ENCODE measurements around the gene JAG1. TPM values are rescaled to one million over a fixed set of nuclear protein-coding genes. Genes with fewer than 3 reads are reported as not detected.
A peak's percentile ranks its signal among the peaks of the same experiment; 100 is the strongest.

The JAG1 gene
- total RNA-seq, 2 donors from 2014 or later, result 46.5 to 72.3 TPM

DNA sequence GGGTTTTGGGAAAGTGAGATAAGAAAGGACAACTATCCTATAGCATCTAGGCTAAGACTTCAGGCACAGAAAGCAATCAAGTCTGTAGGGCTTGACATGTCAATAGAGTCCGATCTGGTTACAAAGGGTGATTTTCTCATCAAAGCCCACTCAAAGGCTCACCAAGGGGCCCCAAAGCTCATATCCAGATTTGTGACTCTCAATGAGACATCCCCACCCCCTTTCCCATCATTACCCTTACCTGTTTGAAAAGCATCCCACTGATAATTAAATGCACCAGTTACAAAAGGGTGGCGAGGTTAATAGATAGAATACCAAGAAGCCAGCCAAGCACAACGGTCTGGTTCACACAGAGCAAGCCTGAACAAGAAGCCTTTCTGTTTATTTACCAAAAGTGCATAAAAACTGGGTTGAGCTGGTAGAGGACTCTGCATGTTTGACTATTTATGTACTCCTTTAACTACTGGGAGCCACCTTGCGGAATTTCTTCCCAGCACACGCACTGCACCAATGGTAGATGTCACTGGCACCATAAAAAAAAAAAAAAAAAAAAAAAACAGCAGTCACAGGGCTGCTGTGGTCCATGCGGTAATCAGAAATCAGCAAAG, 6.1 kb downstream of the JAG1 start:
- Histone ChIP-seq H3K27ac (peak overlapping the region; percentile 68), H3K4me1 (replicated peaks) (peaks cover 33% of the 10 kb centered on the region), H3K27me3 (replicated peaks; ENCODE audit: insufficient read depth) (no peaks in the 10 kb centered on the region), H3K36me3 (no peaks in the 10 kb centered on the region), H3K9me3 (no peaks in the 10 kb centered on the region), H3K4me3 (no peak overlapping the region)
- TF ChIP-seq, protein P1, sequence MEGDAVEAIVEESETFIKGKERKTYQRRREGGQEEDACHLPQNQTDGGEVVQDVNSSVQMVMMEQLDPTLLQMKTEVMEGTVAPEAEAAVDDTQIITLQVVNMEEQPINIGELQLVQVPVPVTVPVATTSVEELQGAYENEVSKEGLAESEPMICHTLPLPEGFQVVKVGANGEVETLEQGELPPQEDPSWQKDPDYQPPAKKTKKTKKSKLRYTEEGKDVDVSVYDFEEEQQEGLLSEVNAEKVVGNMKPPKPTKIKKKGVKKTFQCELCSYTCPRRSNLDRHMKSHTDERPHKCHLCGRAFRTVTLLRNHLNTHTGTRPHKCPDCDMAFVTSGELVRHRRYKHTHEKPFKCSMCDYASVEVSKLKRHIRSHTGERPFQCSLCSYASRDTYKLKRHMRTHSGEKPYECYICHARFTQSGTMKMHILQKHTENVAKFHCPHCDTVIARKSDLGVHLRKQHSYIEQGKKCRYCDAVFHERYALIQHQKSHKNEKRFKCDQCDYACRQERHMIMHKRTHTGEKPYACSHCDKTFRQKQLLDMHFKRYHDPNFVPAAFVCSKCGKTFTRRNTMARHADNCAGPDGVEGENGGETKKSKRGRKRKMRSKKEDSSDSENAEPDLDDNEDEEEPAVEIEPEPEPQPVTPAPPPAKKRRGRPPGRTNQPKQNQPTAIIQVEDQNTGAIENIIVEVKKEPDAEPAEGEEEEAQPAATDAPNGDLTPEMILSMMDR (IDR thresholded peaks at IDR 0.05), result peak in 2 of 4 experiments; percentile 24 to 33
- no peak for TF ChIP-seq POLR2A (IDR thresholded peaks at IDR 0.05)
- TF ChIP-seq POLR2AphosphoS5 (IDR thresholded peaks at IDR 0.05), result peak; percentile 82
- intact Hi-C loops (cut with DNase I), result no loop called here
- peak; percentile 72 for DNase-seq (ENCODE audit: low spot score)
- WGBS, result 39% methylated on average over 6 of the region's 6 CpGs

- H3K4me3 ChIP-seq, result no peak overlapping the region
- H3K9me3 ChIP-seq, result no peaks in the 10 kb centered on the region
- intact Hi-C loops (cut with DNase I), result no loop called here
- 25% methylated on average over 21 of the region's 21 CpGs for WGBS
- DNase-seq (ENCODE audit: low spot score), result peak; percentile 74
- peaks cover 33% of the 10 kb centered on the region for H3K4me1 ChIP-seq (replicated peaks)
- peak overlapping the region; percentile 68 for H3K27ac ChIP-seq
- H3K27me3 ChIP-seq (replicated peaks; ENCODE audit: insufficient read depth), result no peaks in the 10 kb centered on the region
- H3K36me3 ChIP-seq, result no peaks in the 10 kb centered on the region
- TF ChIP-seq POLR2AphosphoS5 (IDR thresholded peaks at IDR 0.05) (peak; percentile 48), POLR2A (IDR thresholded peaks at IDR 0.05) (no peak)
- TF ChIP-seq, protein P1 (IDR thresholded peaks at IDR 0.05), result no peak
Measured at GRCh38 chr20:10667077-10667401, 6.8 kb downstream of the JAG1 start.

- TF ChIP-seq, protein P1 (IDR thresholded peaks at IDR 0.05), result no peak
- TF ChIP-seq POLR2AphosphoS5 (IDR thresholded peaks at IDR 0.05), result no peak
- no peak for TF ChIP-seq POLR2A (IDR thresholded peaks at IDR 0.05)
- Histone ChIP-seq H3K27me3 (replicated peaks; ENCODE audit: insufficient read depth) (no peaks in the 10 kb centered on the region), H3K27ac (peak overlapping the region; percentile 68), H3K36me3 (no peaks in the 10 kb centered on the region), H3K9me3 (no peaks in the 10 kb centered on the region), H3K4me1 (replicated peaks) (peaks cover 33% of the 10 kb centered on the region), H3K4me3 (no peak overlapping the region)
- WGBS, result 45% methylated on average over 7 of the region's 7 CpGs
- intact Hi-C loops (cut with DNase I), result no loop called here
- no peak for DNase-seq (ENCODE audit: low spot score)
Measured at GRCh38 chr20:10666221-10667076, 7.3 kb downstream of the JAG1 start.

GRCh38 chr20:10665791-10666190, 8.0 kb downstream of the JAG1 start:
- H3K4me3 ChIP-seq, result no peak overlapping the region
- TF ChIP-seq POLR2AphosphoS5 (IDR thresholded peaks at IDR 0.05), result peak; percentile 45
- no peak for TF ChIP-seq POLR2A (IDR thresholded peaks at IDR 0.05)
- TF ChIP-seq, protein P1 (IDR thresholded peaks at IDR 0.05), result peak in 1 of 4 experiments; percentile 18
- intact Hi-C loops (cut with DNase I), result no loop called here
- no peaks in the 10 kb centered on the region for H3K27me3 ChIP-seq (replicated peaks; ENCODE audit: insufficient read depth)
- 17% methylated on average over 6 of the region's 6 CpGs for WGBS
- H3K36me3 ChIP-seq, result no peaks in the 10 kb centered on the region
- peak overlapping the region; percentile 68 for H3K27ac ChIP-seq
- peak; percentile 81 for DNase-seq (ENCODE audit: low spot score)
- peaks cover 35% of the 10 kb centered on the region for H3K4me1 ChIP-seq (replicated peaks)
- H3K9me3 ChIP-seq, result no peaks in the 10 kb centered on the region

All from prostate gland (tissue), 2 donors.